ENCODE measurements around the gene CFAP299.

The CFAP299 gene

GRCh38 chr4:80608281-80608980 lies 272.9 kb downstream of the CFAP299 start:
- no peak for TF ChIP-seq CTCF (IDR thresholded peaks at IDR 0.05)

- no peak for TF ChIP-seq CTCF (IDR thresholded peaks at IDR 0.05)
Observed at GRCh38 chr4:80610199-80610598, 274.7 kb downstream of the CFAP299 start.

- TF ChIP-seq CTCF (IDR thresholded peaks at IDR 0.05): no peak
Observed at GRCh38 chr4:80610845-80611677, 275.5 kb downstream of the CFAP299 start.

GRCh38 chr4:80611678-80611979 lies 276.1 kb downstream of the CFAP299 start:
- no peak for TF ChIP-seq CTCF (IDR thresholded peaks at IDR 0.05)

- no peak for TF ChIP-seq CTCF (IDR thresholded peaks at IDR 0.05)
Observed at GRCh38 chr4:80613470-80613869, 277.9 kb downstream of the CFAP299 start.

- TF ChIP-seq CTCF (IDR thresholded peaks at IDR 0.05): no peak
Observed at GRCh38 chr4:80614319-80614718, 278.8 kb downstream of the CFAP299 start.

- TF ChIP-seq CTCF (IDR thresholded peaks at IDR 0.05): no peak
Observed at GRCh38 chr4:80615099-80615498, 279.6 kb downstream of the CFAP299 start.
